Stimulated activated CD4-positive, alpha-beta T cell treated with anti-CD3 and anti-CD28 coated beads, Interleukin-15, amount 100 ng/mL, for 1 hour (primary cell): ENCODE measurements around the gene SLC12A4.
"Not testable (repeated sequence)": the region's sequence is repeated elsewhere in the genome, so short reads cannot be mapped to it uniquely, and the experiment has no call there.

Source experiments
- DNase-seq, 2 donors: peaks; one replicate each; pipeline ENCODE4 v3.0.0-alpha.2; 2020; ENCODE audit warnings: low read depth in 1 of 2, low spot score in 1 of 2

The SLC12A4 gene

DNA sequence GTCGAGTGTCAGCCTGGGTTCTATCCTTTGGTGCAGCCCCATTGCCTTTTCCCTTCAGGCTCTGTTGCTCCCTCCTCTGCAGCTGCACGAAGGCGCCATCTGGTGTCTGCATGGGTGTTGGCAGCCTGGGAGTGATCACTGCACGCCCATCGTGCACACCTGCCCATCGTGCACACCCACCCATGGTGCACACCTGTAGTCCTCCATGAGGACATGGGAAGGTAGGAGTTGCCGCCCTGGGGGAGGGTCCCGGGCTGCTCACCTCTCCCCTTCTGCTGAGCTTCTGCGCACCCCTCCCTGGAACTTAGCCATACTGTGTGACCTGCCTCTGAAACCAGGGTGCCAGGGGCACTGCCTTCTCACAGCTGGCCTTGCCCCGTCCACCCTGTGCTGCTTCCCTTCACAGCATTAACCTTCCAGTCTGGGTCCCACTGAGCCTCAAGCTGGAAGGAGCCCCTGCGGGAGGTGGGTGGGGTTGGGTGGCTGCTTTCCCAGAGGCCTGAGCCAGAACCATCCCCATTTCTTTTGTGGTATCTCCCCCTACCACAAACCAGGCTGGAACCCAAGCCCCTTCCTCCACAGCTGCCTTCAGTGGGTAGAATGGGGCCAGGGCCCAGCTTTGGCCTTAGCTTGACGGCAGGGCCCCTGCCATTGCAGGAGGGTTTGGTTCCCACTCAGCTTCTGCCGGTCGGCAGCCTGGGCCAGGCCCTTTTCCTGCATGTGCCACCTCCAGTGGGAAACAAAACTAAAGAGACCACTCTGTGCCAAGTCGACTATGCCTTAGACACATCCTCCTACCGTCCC, 39.7 kb downstream of the SLC12A4 start:
- DNase-seq, result peak; percentile 52 to 65

DNA sequence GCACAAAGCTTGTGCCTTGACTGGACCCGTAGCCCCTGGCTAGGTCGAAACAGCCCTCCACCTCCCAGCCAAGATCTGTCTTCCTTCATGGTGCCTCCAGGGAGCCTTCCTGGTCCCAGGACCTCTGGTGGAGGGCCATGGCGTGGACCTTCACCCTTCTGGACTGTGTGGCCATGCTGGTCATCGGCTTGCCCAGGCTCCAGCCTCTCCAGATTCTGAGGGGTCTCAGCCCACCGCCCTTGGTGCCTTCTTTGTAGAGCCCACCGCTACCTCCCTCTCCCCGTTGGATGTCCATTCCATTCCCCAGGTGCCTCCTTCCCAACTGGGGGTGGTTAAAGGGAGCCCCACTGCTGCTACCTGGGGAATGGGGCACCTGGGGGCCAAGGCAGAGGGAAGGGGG, 40.3 kb downstream of the SLC12A4 start:
- no peak for DNase-seq

DNA sequence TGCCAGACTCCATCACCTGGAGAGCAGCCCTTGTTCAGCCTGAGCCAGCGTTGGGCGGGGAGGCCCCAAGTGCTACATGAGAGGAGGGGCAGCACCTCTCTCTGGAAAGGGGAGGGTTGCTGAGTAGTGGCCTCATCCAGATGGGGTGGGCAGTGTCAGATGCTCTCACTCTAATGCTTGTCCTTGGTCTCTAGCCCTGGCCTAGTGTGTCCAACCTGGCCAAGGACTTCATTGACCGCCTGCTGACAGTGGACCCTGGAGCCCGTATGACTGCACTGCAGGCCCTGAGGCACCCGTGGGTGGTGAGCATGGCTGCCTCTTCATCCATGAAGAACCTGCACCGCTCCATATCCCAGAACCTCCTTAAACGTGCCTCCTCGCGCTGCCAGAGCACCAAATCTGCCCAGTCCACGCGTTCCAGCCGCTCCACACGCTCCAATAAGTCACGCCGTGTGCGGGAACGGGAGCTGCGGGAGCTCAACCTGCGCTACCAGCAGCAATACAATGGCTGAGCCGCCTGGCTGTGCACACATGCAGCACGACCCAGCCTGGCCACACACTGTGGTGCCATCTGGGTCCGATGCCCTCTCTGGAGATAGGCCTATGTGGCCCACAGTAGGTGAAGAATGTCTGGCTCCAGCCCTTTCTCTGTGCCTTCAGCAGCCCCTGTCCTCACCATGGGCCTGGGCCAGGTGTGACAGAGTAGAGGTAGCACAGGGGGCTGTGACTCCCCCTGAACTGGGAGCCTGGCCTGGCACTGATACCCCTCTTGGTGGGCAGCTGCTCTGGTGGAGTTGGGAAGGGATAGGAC, 41.1 kb downstream of the SLC12A4 start:
- no peak for DNase-seq

DNA sequence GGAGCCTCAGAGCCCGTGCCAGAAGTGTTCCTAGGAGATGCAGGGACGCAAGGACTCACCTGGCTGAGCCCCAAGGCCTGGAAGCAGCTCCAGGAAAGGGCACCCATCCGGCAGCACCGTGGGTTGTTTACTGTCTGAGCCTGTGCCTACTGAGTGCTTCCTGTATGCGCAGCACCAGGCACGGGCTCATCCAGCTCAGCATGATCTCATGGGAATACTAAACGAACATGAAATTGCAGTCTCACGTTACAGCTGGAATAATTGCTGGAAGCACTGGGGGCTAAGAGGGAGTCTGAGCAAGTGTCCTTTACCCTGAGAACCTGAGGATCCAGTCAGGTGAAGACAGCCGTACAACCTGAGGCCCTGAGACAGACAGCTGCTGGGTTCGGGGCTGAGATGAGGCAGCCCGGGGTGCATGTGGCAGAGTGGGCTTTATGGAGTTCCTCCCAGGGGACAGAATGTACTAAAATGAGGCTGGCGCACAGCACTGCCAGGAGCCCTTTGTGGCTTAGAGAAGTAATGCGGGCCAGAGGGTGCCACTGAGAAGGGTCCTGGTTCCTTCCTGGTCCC, 42.2 kb downstream of the SLC12A4 start:
- DNase-seq, result no peak

DNA sequence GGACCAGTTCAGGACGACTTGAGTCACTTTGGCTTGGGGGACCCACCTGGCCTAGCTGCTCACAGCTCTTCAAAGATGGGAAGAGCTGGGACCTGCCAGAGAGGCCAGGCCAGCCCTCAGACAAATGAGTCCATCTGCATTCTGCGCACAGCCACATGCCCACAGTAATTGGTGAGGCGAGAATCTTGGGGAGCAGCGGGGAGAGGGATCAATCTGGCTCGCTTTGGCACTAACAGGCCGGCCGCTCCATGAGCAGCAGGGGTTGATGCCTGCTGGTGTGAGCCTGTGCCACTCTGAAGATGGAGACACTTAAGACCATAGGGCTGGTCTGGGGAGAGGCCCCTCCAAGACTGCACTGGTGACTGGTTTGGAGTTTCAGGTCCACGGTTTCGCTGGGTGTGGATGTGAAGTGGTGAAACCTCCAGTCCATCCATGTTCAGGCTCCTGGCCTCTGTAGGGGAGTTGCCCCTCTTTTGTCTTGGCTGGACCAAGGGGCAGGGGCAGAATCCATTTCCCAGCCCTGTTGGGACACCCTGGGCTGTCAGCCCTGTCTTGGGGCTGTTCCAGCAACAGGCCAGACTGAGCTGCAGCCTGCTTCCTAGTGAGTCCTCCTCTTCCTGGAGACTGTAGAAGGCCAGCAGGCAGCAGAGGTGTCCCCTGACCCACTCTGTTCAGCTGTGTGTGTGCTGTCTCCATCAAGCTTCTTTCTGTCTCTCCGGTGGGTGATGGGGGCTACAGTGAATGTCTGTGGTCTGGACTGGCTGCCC, 44.1 kb downstream of the SLC12A4 start:
- no peak for DNase-seq

GRCh38 chr16:67923414-67924116, 44.9 kb downstream of the SLC12A4 start:
- DNase-seq, result no peak

- no peak for DNase-seq
Measured at GRCh38 chr16:67922740-67923139, 45.7 kb downstream of the SLC12A4 start.

DNA sequence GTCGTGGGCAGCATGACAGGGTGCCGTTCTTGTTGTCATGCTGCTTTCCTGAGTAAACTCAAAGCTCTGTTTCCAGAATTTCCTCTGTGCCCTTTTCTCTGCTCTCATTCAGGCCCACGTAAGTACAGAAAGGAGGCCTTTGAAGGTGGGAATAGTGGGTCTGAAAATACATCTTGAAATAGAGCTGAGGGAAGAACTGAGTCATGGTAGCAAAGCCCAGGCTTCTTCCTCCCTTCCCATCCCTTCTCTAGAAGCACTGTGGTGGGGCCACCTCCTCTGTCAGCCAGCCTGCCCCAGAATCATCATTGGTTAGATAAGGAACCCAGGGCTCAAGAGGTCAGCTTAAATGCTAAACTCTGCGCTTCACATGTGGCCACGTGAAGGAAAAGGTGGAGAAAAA, 46.2 kb downstream of the SLC12A4 start:
- DNase-seq, result no peak

GRCh38 chr16:67919622-67920221, 48.7 kb downstream of the SLC12A4 start:
- DNase-seq, result no peak

- no peak for DNase-seq
Measured at GRCh38 chr16:67917852-67918236, 50.6 kb downstream of the SLC12A4 start.

GRCh38 chr16:67917140-67917851, 51.1 kb downstream of the SLC12A4 start:
- DNase-seq, result no peak

DNA sequence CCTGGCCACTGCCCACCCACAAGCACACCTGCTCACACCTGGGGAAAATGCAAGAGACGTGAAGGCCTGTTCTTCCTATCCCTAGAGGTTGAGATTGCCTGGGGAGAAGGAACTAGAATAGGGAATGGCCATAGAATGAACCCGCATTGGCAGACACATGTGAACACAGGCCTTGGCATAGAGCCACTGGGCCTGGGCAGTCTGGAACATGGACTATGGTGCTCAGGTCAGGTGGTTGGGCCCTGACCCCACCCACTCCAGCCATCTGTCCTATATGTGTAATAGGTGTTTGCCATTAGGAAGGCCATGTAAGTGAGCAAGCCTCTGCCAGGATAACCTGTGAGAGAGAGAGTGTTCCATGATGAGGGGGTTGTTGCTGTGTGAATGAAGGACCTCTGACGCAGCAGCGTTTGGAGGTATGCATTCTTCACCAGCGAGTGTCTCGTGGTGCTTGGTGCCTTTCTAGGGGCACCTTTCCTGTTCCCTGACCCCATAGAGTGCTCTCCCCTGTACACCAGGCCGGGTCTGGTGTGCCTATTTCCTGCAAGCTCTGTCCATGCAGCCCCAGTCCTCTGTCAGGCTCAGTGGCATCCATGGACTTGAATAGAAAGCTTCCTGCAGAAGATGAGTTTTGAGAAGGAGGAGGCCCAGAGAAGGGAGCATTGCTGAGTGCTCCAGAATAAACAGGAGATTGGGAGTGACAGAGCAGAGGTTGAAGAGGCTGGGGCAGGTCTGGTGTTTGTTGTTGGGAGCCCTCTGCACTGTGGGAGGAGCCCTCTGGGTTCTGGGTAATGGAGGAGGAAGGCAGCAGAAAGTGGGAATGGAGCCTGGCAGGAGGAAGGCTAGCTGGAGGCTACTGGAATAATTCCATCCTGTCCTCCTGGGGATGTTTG, 52.4 kb downstream of the SLC12A4 start:
- no peak for DNase-seq

DNA sequence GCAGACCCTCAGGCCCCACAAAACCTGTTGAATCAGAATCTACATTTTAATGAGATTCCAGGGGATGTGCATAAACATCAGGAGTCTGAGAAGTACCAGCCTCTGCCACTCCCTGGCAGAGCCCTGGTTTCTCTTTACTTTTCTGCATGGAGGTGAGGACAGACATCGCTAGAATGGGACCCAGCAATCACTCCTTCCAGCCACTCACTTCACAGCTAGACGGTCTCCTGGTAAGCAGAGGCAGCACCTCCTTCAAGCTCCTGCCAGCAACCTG, 53.0 kb downstream of the SLC12A4 start:
- DNase-seq, result not testable (repeated sequence)

- DNase-seq, result no peak
Measured at GRCh38 chr16:67914758-67915495, 53.5 kb downstream of the SLC12A4 start.

- no peak for DNase-seq
Measured at GRCh38 chr16:67910158-67910557, 58.3 kb downstream of the SLC12A4 start.

DNA sequence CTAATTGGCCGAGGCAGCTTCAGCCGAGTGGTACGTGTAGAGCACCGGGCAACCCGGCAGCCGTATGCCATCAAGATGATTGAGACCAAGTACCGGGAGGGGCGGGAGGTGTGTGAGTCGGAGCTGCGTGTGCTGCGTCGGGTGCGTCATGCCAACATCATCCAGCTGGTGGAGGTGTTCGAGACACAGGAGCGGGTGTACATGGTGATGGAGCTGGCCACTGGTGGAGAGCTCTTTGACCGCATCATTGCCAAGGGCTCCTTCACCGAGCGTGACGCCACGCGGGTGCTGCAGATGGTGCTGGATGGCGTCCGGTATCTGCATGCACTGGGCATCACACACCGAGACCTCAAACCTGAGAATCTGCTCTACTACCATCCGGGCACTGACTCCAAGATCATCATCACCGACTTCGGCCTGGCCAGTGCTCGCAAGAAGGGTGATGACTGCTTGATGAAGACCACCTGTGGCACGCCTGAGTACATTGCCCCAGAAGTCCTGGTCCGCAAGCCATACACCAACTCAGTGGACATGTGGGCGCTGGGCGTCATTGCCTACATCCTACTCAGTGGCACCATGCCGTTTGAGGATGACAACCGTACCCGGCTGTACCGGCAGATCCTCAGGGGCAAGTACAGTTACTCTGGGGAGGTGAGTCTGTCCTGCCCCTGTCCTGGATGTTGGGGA, 59.2 kb downstream of the SLC12A4 start:
- no peak for DNase-seq

DNA sequence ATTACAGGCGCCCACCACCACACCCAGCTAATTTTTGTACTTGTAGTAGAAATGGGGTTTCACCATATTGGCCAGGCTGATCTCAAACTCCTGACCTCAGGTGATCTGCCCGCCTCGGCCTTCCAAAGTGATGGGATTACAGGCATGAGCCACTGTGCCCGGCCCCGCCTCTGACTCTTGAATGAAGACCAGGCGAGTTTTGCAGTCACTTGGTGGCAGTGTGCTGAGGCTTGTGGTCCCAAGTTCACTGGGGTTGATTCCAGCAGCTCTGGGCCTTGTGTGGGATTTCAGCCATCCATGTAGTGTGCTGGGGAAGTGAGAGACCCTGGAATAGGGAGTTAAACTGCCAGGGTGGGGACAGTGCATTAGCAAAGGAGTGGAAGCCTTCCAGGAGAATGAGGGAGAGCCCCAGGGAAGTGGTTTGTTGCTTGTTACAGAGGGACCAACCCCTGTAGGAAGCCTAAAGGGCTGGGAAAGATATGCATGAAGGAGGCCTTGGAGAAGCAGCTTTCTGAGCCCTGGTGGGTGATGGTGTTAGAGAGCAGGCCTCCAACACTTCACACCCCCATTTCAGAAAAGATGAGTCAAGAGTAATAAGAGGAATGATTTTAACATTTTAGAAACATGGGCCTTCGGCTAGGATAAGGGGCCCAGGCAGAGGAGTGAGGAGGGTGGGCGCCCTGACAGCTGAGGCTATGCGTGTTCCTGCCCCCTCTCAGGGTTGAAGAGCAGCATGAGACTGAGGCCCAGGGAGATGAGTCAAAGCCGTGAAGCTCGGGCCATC, 60.8 kb downstream of the SLC12A4 start:
- DNase-seq, result no peak
